KOPT-K1 (cell line): ENCODE results near the gene WDFY4.

Experiments used
- H3K27ac ChIP-seq: fragments of 200-600 bp; sonication (generic); 2 replicates; pipeline ENCODE4 v1.5.1; 2016; ENCODE audit warnings: antibody characterized with exemption, mild to moderate bottlenecking, low read depth, low read length; ENCODE audit not compliant: poor library complexity, severe bottlenecking
- H3K36me3 ChIP-seq: fragments of 200-600 bp; sonication (generic); 2 replicates; pipeline ENCODE4 v1.5.1; 2017; ENCODE audit warnings: antibody characterized with exemption, mild to moderate bottlenecking, low read length, moderate library complexity; ENCODE audit not compliant: insufficient read depth
- H3K9me3 ChIP-seq: fragments of 200-600 bp; sonication (generic); 2 replicates; pipeline ENCODE4 v1.5.1; 2017; ENCODE audit warnings: antibody characterized with exemption, low read length, mild to moderate bottlenecking; ENCODE audit not compliant: insufficient read depth, poor library complexity, severe bottlenecking

Gene WDFY4

DNA sequence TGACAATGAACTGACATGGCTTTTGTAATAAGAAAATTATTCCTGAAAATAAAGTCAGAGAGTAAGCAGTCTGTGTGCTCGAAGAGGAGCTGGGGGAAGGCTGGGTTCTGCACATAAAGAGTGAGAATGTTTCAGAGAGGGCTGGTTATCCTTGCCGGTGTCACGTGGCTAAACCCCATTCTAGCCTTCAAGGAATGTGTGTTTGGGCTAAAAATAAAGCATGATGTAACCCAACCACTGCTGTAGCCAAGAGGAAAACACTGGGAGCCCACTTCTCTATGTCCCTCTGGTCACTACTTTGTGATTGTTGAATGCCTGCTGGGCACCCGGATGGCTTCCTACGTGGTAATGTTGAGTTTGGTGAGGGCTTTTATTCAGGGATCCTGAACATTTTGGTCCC lies 23.5 kb downstream of the WDFY4 start:
- no peak overlapping the region for H3K27ac ChIP-seq

DNA sequence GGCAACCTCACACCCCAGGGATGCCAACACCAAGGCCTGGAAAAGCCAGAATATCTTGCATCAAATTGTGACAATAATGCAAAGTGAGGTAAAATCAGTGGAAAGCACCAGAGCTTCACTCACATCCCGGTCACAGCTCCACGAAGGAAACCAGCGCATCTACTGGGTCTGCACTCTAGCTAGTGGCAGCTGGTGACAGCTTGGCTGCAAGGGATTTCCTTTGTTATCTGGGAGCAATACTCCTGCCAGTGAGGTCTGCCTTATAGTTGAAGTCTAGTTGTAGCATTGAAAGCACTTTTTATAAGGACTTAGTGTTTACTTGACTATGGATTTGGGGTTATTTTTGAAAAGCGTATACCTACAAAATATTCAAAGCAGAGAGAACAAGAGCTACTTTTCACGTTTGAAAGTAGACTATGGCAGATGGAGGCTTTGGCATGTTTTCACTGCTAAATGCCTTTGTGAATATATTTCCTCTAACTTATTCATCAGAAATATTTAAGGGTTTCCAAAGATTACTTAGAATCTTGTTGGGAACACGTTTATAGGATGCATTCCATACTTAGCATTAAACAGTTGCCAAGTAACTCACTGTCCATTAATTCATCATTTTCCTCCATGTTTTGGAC lies 26.1 kb downstream of the WDFY4 start:
- no peak overlapping the region for H3K27ac ChIP-seq
- no peaks in the 10 kb centered on the region for H3K36me3 ChIP-seq

More for the DNA sequence above, 23.5 kb downstream of the WDFY4 start:
- H3K9me3 ChIP-seq: no peaks in the 10 kb centered on the region
- no peaks in the 10 kb centered on the region for H3K36me3 ChIP-seq

DNA sequence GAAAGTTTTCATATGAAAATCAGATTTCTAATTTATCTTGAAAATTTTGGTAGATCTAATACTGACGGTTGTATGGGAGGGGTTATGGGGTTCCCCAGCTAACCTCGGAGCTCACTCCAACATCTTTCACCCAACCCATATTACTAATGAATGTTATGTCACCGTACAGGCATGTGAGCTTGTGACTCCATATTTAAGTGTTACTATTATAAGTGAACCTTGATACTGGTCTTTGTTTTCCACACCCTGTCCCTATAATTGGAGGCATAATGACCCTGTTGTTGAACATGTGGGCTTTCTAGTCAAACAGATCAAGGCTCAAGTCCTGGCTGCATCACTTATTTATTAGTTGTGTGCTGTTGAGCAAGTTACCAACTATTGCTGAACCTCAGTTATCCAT lies 27.2 kb downstream of the WDFY4 start:
- Histone ChIP-seq H3K36me3 (no peaks in the 10 kb centered on the region), H3K27ac (no peak overlapping the region), H3K9me3 (no peaks in the 10 kb centered on the region)

More for the DNA sequence above, 26.1 kb downstream of the WDFY4 start:
- no peaks in the 10 kb centered on the region for H3K9me3 ChIP-seq

DNA sequence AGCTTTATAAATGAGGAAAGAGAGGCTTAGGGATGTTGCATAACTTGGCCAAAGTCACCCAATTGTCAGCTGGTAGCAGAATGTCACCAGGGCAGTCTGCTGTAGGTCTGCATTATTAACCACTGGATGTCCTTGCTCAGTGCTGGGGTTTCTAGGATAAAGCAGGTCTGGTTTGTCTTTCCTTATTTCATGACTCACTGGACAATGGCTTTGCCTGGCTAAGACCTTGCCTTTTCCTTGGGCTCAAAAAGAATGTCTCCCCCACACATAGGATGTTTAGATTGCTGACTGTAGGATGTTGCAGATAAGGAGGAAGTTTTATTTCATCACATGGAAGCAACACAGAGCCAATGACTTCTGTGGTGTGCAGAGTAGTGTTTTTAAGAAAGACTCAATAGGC lies 29.4 kb downstream of the WDFY4 start:
- H3K36me3 ChIP-seq: no peaks in the 10 kb centered on the region
- no peak overlapping the region for H3K27ac ChIP-seq

DNA sequence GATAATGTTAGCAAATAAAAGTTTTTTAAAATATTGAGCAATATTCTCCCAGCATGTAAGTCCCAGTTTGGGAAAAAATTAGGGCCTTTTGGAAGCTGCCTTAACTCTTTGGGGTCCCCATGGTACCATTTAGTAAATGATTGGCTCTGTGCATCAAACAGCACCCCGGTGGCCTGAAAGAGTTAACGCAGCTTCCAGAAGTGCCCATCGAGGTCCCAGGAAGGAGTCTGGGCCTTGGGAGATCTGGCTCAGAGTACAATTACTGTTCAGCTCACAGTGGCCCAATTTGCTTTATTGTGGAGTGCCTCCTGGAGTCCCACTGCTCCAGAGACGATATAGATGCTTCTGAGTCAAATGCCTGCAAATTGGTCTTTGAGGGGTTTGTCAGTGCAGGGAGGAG lies 31.7 kb downstream of the WDFY4 start:
- no peak overlapping the region for H3K27ac ChIP-seq
- H3K9me3 ChIP-seq: no peaks in the 10 kb centered on the region
- no peaks in the 10 kb centered on the region for H3K36me3 ChIP-seq

More for the DNA sequence above, 29.4 kb downstream of the WDFY4 start:
- H3K9me3 ChIP-seq: no peaks in the 10 kb centered on the region

- Histone ChIP-seq H3K9me3 (no peaks in the 10 kb centered on the region), H3K27ac (no peak overlapping the region), H3K36me3 (no peaks in the 10 kb centered on the region)
Observed at GRCh38 chr10:48720611-48721010, 35.9 kb downstream of the WDFY4 start.

DNA sequence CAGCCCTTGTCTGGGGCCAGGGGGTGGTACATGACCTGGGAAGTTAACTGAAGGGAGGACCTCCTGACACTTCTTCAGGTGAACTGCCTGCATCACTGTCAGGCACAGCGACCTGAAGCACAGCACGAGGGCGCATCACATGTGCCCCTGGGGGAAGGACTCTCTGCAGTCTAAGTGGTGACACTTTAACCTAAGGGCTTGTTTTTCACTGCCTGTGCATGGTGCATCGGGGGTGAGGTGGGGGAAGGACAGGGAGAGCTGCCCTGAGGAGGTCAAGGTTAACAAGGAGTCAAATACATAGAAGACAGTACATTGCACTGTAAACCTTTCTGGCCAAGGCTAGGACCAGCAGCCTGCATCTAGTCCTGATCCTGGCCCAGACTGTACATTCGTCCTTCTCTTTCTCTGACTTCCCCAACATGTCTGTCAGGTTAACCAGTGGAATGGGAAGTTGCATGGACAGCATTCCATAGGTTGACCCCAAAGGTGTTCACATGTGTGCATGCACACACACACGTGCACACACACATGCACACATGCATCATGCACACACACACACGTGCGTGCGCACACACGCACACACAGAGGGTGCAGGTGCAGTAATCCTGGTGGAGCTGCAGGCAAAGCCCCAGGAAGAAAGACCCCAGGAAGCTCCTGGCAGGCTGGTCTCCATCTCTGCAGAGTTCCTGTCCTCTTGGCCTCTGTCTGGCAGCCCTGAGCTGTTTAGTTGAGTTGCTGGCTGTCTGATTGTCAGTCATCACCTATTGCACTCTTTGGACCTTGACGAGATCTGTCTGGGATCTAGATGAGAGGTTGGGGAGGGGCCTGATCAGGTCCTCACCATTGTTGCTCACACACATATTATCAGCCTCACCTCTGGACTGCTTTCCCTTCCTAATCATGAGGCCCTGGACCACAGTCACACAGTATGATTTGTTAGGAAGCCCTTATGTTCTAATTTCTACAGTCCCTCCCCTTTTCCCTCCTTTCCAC lies 37.8 kb downstream of the WDFY4 start:
- no peaks in the 10 kb centered on the region for H3K9me3 ChIP-seq
- H3K27ac ChIP-seq: no peak overlapping the region
- no peaks in the 10 kb centered on the region for H3K36me3 ChIP-seq

GRCh38 chr10:48724127-48724526 lies 39.5 kb downstream of the WDFY4 start:
- no peak overlapping the region for H3K27ac ChIP-seq
- no peaks in the 10 kb centered on the region for H3K36me3 ChIP-seq
- no peaks in the 10 kb centered on the region for H3K9me3 ChIP-seq

GRCh38 chr10:48725708-48726107 lies 41.0 kb downstream of the WDFY4 start:
- no peaks in the 10 kb centered on the region for H3K36me3 ChIP-seq
- no peak overlapping the region for H3K27ac ChIP-seq
- no peaks in the 10 kb centered on the region for H3K9me3 ChIP-seq

DNA sequence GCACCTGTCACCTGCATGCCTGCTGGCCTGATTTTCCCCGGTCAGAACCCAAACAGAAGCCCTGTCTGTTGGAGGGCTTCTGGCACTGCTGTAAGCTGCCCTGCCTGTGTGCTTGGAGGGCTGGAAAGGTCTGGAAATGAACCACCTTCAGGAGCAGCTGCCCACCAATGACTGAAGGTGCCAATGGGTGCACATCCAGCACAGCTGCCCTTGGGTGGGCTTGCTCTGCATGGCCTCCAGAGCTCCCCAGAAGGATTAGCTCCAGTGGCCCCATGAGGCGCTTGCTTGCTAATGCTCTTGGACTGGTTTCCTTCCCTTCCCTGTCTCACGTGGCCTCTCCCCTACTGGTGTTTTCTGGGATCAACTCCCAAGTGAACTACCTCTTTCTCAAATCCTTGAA lies 43.2 kb downstream of the WDFY4 start:
- H3K9me3 ChIP-seq: no peaks in the 10 kb centered on the region
- no peak overlapping the region for H3K27ac ChIP-seq
- no peaks in the 10 kb centered on the region for H3K36me3 ChIP-seq

- Histone ChIP-seq H3K27ac (no peak overlapping the region), H3K36me3 (no peaks in the 10 kb centered on the region), H3K9me3 (no peaks in the 10 kb centered on the region)
Observed at GRCh38 chr10:48729222-48729621, 44.5 kb downstream of the WDFY4 start.

- no peak overlapping the region for H3K27ac ChIP-seq
- H3K9me3 ChIP-seq: no peaks in the 10 kb centered on the region
- H3K36me3 ChIP-seq: no peaks in the 10 kb centered on the region
Observed at GRCh38 chr10:48729941-48730457, 45.3 kb downstream of the WDFY4 start.

- Histone ChIP-seq H3K27ac (no peak overlapping the region), H3K9me3 (peaks cover 4% of the 10 kb centered on the region), H3K36me3 (no peaks in the 10 kb centered on the region)
Observed at GRCh38 chr10:48731141-48731540, 46.5 kb downstream of the WDFY4 start.

GRCh38 chr10:48731654-48732053 lies 47.0 kb downstream of the WDFY4 start:
- Histone ChIP-seq H3K9me3 (peaks cover 4% of the 10 kb centered on the region), H3K27ac (no peak overlapping the region), H3K36me3 (no peaks in the 10 kb centered on the region)

- H3K9me3 ChIP-seq: peaks cover 4% of the 10 kb centered on the region
- no peaks in the 10 kb centered on the region for H3K36me3 ChIP-seq
- no peak overlapping the region for H3K27ac ChIP-seq
Observed at GRCh38 chr10:48733329-48733728, 48.7 kb downstream of the WDFY4 start.
